Neural progenitor cell (in vitro differentiated cells): Measurements from ENCODE around the gene RSPH1. TPM values are rescaled to one million over a fixed set of nuclear protein-coding genes. Genes with fewer than 3 reads are reported as not detected.

Source experiments
- DNase-seq: peaks from one replicate; pipeline ENCODE4 v3.0.0-alpha.2; 2016; ENCODE audit warnings: low spot score
- H2AFZ ChIP-seq: fragments of 200-600 bp; sonication (generic); replicated peaks from 2 replicates; pipeline ENCODE4 v1.6.1; 2016; ENCODE audit warnings: antibody characterized with exemption
- H3F3A ChIP-seq: fragments of 200-600 bp; sonication (generic); 2 replicates; pipeline ENCODE4 v1.6.1; 2016; ENCODE audit warnings: antibody characterized with exemption, low read depth
- H3K27ac ChIP-seq: fragments of 200-600 bp; sonication (generic); 2 replicates; pipeline ENCODE4 v1.5.1; 2016; ENCODE audit warnings: mild to moderate bottlenecking
- H3K27me3 ChIP-seq: fragments of 200-600 bp; sonication (generic); 2 replicates; pipeline ENCODE4 v1.6.1; 2016; ENCODE audit warnings: mild to moderate bottlenecking, moderate library complexity
- H3K36me3 ChIP-seq: fragments of 200-600 bp; sonication (generic); 2 replicates; pipeline ENCODE4 v1.5.1; 2016
- H3K4me1 ChIP-seq: fragments of 200-600 bp; sonication (generic); 2 replicates; pipeline ENCODE4 v1.6.1; 2016; ENCODE audit warnings: mixed run types
- H3K4me2 ChIP-seq: fragments of 200-600 bp; sonication (generic); 2 replicates; pipeline ENCODE4 v1.6.1; 2016
- H3K4me3 ChIP-seq: fragments of 200-600 bp; sonication (generic); 2 replicates; pipeline ENCODE4 v1.5.1; 2016
- H3K79me2 ChIP-seq: fragments of 200-600 bp; sonication (generic); 2 replicates; pipeline ENCODE4 v1.6.1; 2016; ENCODE audit warnings: low read depth
- H3K9ac ChIP-seq: fragments of 200-600 bp; sonication (generic); 2 replicates; pipeline ENCODE4 v1.6.1; 2016
- H3K9me3 ChIP-seq: fragments of 200-600 bp; sonication (generic); 2 replicates; pipeline ENCODE4 v1.5.1; 2016; ENCODE audit warnings: low read depth
- H4K20me1 ChIP-seq: fragments of 200-600 bp; sonication (generic); 2 replicates; pipeline ENCODE4 v1.6.1; 2016; ENCODE audit warnings: low read depth
- H3K27ac Mint-ChIP-seq: 3 replicates; pipeline ENCODE4 v1.8.0; 2021; ENCODE audit warnings: mixed read lengths
- H3K27me3 Mint-ChIP-seq: 2 replicates; pipeline ENCODE4 v1.8.0; 2022; ENCODE audit warnings: low read depth, mild to moderate bottlenecking, inconsistent platforms, moderate library complexity, mixed read lengths; ENCODE audit not compliant: insufficient read depth
- H3K36me3 Mint-ChIP-seq: 3 replicates; pipeline ENCODE4 v1.8.0; 2021; ENCODE audit warnings: mixed read lengths
- H3K4me1 Mint-ChIP-seq: 3 replicates; pipeline ENCODE4 v1.8.0; 2021; ENCODE audit warnings: mixed read lengths
- H3K4me3 Mint-ChIP-seq: 3 replicates; pipeline ENCODE4 v1.8.0; 2021; ENCODE audit warnings: mild to moderate bottlenecking, moderate library complexity, mixed read lengths
- H3K9me3 Mint-ChIP-seq: 3 replicates; pipeline ENCODE4 v1.8.0; 2020; ENCODE audit warnings: mixed read lengths
- CTCF ChIP-seq: fragments of 200-600 bp; sonication (generic); IDR thresholded peaks from 2 replicates; pipeline ENCODE4 v1.5.1; 2017; ENCODE audit warnings: antibody characterized with exemption, mild to moderate bottlenecking
- EZH2 ChIP-seq: fragments of 200-600 bp; sonication (generic); IDR thresholded peaks from 2 replicates; pipeline ENCODE4 v1.6.1; 2017; ENCODE audit warnings: antibody characterized with exemption, mild to moderate bottlenecking, moderate library complexity
- EZH2phosphoT487 ChIP-seq: fragments of 200-600 bp; sonication (generic); IDR thresholded peaks from 2 replicates; pipeline ENCODE4 v1.6.1; 2017; ENCODE audit warnings: antibody characterized with exemption
- total RNA-seq: library from RNA; depleted of rRNA; stranded (reverse); fragments of >200 nt; gene quantifications from 2 replicates; pipeline ENCODE4 v1.2.3, GENCODE V29; 2015; ENCODE audit warnings: low replicate concordance

Gene RSPH1
- total RNA-seq, 1 donor from 2014 or later = 0.04 TPM

DNA sequence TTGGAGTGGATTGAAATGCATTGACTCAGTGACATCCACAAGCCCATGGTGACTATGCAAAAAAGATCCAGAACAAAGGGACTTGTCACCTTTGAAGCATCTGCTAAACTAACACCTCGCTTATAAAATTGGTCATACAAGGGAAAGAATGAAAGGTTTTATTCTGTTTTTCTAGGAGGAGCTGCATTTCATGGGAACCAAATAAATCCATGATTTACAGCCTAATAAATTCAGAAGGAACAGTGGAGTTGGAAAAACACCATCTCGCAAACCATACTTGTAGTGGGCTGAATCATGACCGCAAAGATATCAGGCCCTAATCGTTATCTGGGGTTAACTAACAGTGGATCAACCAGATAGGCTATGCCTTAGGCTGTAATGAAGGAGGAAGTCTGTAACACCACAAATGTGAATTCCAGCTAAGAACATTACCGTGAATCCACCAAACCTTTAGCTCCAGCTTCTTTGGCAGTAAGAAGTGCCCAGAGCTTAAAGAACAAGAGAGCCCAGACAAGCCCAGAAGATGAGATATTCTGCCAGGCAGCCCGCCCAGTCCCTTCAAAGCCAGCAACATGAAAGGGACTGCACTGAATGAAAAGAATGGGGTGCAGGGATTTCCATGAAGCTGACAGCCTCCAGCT, 27.4 kb downstream of the RSPH1 start:
- no peak overlapping the region for H2AFZ ChIP-seq
- no peaks in the 10 kb centered on the region for H3K9me3 Mint-ChIP-seq

GRCh38 chr21:42467140-42467983, 28.7 kb downstream of the RSPH1 start:
- no peaks in the 10 kb centered on the region for H3K27me3 ChIP-seq
- no peak overlapping the region for H3K4me3 Mint-ChIP-seq
- H3K9me3 ChIP-seq = no peaks in the 10 kb centered on the region
- no peaks in the 10 kb centered on the region for H3K79me2 ChIP-seq
- no peak overlapping the region for H3K9ac ChIP-seq
- no peaks in the 10 kb centered on the region for H3F3A ChIP-seq
- H3K9me3 Mint-ChIP-seq = no peaks in the 10 kb centered on the region
- H3K4me2 ChIP-seq = no peak overlapping the region
- no peaks in the 10 kb centered on the region for H3K36me3 ChIP-seq
- no peaks in the 10 kb centered on the region for H4K20me1 ChIP-seq
- no peak overlapping the region for H2AFZ ChIP-seq
- H3K27ac ChIP-seq = no peak overlapping the region
- H3K27me3 Mint-ChIP-seq = peaks cover 2% of the 10 kb centered on the region
- H3K4me1 Mint-ChIP-seq = peaks cover 24% of the 10 kb centered on the region
- no peaks in the 10 kb centered on the region for H3K4me1 ChIP-seq
- TF ChIP-seq CTCF (peak; percentile 37), EZH2 (no peak), EZH2phosphoT487 (no peak)
- H3K27ac Mint-ChIP-seq = no peak overlapping the region
- peak; percentile 55 for DNase-seq
- no peak overlapping the region for H3K4me3 ChIP-seq
- H3K36me3 Mint-ChIP-seq = no peaks in the 10 kb centered on the region

More for the DNA sequence above, 27.4 kb downstream of the RSPH1 start:
- Mint-ChIP-seq H3K27me3 (peaks cover 2% of the 10 kb centered on the region), H3K36me3 (no peaks in the 10 kb centered on the region), H3K4me3 (no peak overlapping the region), H3K27ac (no peak overlapping the region), H3K4me1 (peaks cover 27% of the 10 kb centered on the region)
- H3K9me3 ChIP-seq = no peaks in the 10 kb centered on the region
- H4K20me1 ChIP-seq = no peaks in the 10 kb centered on the region
- H3K4me1 ChIP-seq = no peaks in the 10 kb centered on the region
- no peak overlapping the region for H3K9ac ChIP-seq
- DNase-seq = no peak
- no peak for TF ChIP-seq EZH2
- TF ChIP-seq CTCF = no peak
- no peak for TF ChIP-seq EZH2phosphoT487
- H3K79me2 ChIP-seq = no peaks in the 10 kb centered on the region
- H3K27ac ChIP-seq = no peak overlapping the region
- H3K4me2 ChIP-seq = no peak overlapping the region
- no peaks in the 10 kb centered on the region for H3F3A ChIP-seq
- H3K36me3 ChIP-seq = no peaks in the 10 kb centered on the region
- no peaks in the 10 kb centered on the region for H3K27me3 ChIP-seq
- H3K4me3 ChIP-seq = no peak overlapping the region

DNA sequence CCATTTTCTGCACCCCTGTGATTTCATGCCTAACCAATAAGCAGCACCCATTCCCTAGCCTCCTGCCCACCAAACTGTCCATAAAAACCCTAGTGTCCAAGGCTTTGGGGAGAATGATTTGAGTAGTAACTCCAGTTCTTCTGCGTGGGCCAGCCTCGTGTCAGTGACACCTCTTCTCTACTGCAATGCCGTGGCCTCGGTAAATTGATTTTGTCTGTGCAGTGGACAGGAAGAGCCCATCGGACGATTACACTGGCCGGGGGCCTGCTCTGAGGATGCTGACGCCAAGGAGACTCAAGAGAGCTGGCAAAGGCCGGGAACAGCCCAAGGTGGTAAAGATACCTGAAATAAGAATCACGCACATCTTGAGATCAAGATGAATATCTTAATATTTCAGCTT, 29.3 kb downstream of the RSPH1 start:
- no peaks in the 10 kb centered on the region for H3K9me3 ChIP-seq
- no peaks in the 10 kb centered on the region for H3F3A ChIP-seq
- H3K9ac ChIP-seq = no peak overlapping the region
- no peak overlapping the region for H3K4me2 ChIP-seq
- Mint-ChIP-seq H3K4me3 (no peak overlapping the region), H3K36me3 (no peaks in the 10 kb centered on the region), H3K9me3 (no peaks in the 10 kb centered on the region), H3K27me3 (peaks cover 3% of the 10 kb centered on the region), H3K4me1 (peaks cover 23% of the 10 kb centered on the region), H3K27ac (no peak overlapping the region)
- no peaks in the 10 kb centered on the region for H4K20me1 ChIP-seq
- no peak overlapping the region for H2AFZ ChIP-seq
- no peak overlapping the region for H3K4me3 ChIP-seq
- H3K79me2 ChIP-seq = no peaks in the 10 kb centered on the region
- no peaks in the 10 kb centered on the region for H3K27me3 ChIP-seq
- TF ChIP-seq CTCF = no peak
- no peaks in the 10 kb centered on the region for H3K36me3 ChIP-seq
- H3K4me1 ChIP-seq = no peaks in the 10 kb centered on the region
- no peak overlapping the region for H3K27ac ChIP-seq
- DNase-seq = no peak
